Endothelial cell of umbilical vein (primary cell): Measurements from ENCODE around the gene NUP43. TPM values are rescaled to one million over a fixed set of nuclear protein-coding genes. Genes with fewer than 3 reads are reported as not detected.
"Not testable (repeated sequence)": the region's sequence is repeated elsewhere in the genome, so short reads cannot be mapped to it uniquely, and the experiment has no call there.

Experiments
- BruUV-seq: library from RNA; stranded (reverse); fragments of 400-500 nt; replicated peaks from 2 replicates; lab custom pipeline; 2021; lab: Mats Ljungman, UMichigan
- CTCF ChIA-PET: fragments of 300-600, 350-600 bp; sonication (Branson Sonifier 250); formaldehyde crosslinking; loops from one replicate; lab custom pipeline; 2021; ENCODE audit warnings: antibody characterized with exemption, inconsistent platforms; lab: Charles Lee
- POLR2A ChIA-PET: fragments of 300-600, 350-600 bp; sonication (Branson Sonifier 250); formaldehyde crosslinking; loops from one replicate; lab custom pipeline; 2021; ENCODE audit warnings: antibody characterized with exemption, inconsistent platforms; lab: Charles Lee
- DNase-seq: peaks from one replicate; pipeline ENCODE4 v3.0.0-alpha.2; 2011; ENCODE audit warnings: low read depth, low spot score
- FAIRE-seq: peaks from 2 replicates; lab custom pipeline; 2011; peaks lifted over from hg19 to GRCh38; lab: Jason Lieb, UNC
- H2AFZ ChIP-seq: 2 replicates; pipeline ENCODE4 v1.6.0; 2012; ENCODE audit warnings: low read depth, low read length, control low read depth, inconsistent platforms
- H3K27ac ChIP-seq: 2 replicates; pipeline ENCODE4 v1.5.1; 2011; ENCODE audit warnings: low read depth, mild to moderate bottlenecking, control low read depth, low read length, moderate library complexity; ENCODE audit not compliant: insufficient read depth
- H3K27me3 ChIP-seq, 2 experiments: 2 replicates each; pipeline versions ENCODE4 v1.6.0 to v1.6.1; 2011; ENCODE audit warnings: low read length in 2 of 2, mixed read lengths in 1 of 2; ENCODE audit not compliant: control insufficient read depth in 2 of 2, insufficient read depth in 2 of 2
- H3K36me3 ChIP-seq, 2 experiments: 2 replicates in 1 of 2; 3 replicates in 1 of 2; pipeline ENCODE4 v1.5.1; 2011; ENCODE audit warnings: low read length in 2 of 2, mild to moderate bottlenecking in 1 of 2, moderate library complexity in 1 of 2; ENCODE audit not compliant: control insufficient read depth in 2 of 2, insufficient read depth in 2 of 2; ENCODE audit errors: extremely low read depth in 1 of 2
- H3K4me1 ChIP-seq: 3 replicates; pipeline ENCODE4 v1.5.1; 2011; ENCODE audit warnings: mild to moderate bottlenecking, low read length; ENCODE audit not compliant: control insufficient read depth, insufficient read depth; ENCODE audit errors: extremely low read depth
- H3K4me2 ChIP-seq: 2 replicates; pipeline ENCODE4 v1.6.1; 2011; ENCODE audit warnings: low read length, control low read depth, mixed read lengths; ENCODE audit not compliant: insufficient read depth
- H3K4me3 ChIP-seq, 3 experiments: fragments of 200-600 bp in 1 of 3; sonication (generic), shearing (Covaris generic) in 1 of 3; replicated peaks in 1 of 3; 2 replicates each; pipeline ENCODE4 v1.5.1; 2011 to 2016; ENCODE audit warnings: control low read depth in 3 of 3, low read length in 3 of 3, mild to moderate bottlenecking in 2 of 3, inconsistent platforms in 1 of 3, low read depth in 1 of 3, moderate library complexity in 1 of 3; ENCODE audit not compliant: insufficient read depth in 1 of 3
- H3K79me2 ChIP-seq: 2 replicates; pipeline ENCODE4 v1.6.0; 2012; ENCODE audit warnings: low read length, inconsistent platforms; ENCODE audit not compliant: control insufficient read depth, insufficient read depth
- H3K9ac ChIP-seq: replicated peaks from 2 replicates; pipeline ENCODE3; 2011; ENCODE audit warnings: low read length, control low read depth; ENCODE audit not compliant: insufficient read depth; ENCODE audit errors: extremely low read depth
- H3K9me1 ChIP-seq: replicated peaks from 3 replicates; pipeline ENCODE4 v1.6.0; 2011; ENCODE audit warnings: mild to moderate bottlenecking, low read length; ENCODE audit not compliant: control insufficient read depth, insufficient read depth; ENCODE audit errors: extremely low read depth
- H3K9me3 ChIP-seq: replicated peaks from 2 replicates; pipeline ENCODE4 v1.5.1; 2012; ENCODE audit warnings: low read length, inconsistent platforms; ENCODE audit not compliant: control insufficient read depth, insufficient read depth
- H4K20me1 ChIP-seq: replicated peaks from 2 replicates; pipeline ENCODE3; 2011; ENCODE audit warnings: mild to moderate bottlenecking, low read length; ENCODE audit not compliant: control insufficient read depth, insufficient read depth; ENCODE audit errors: extremely low read depth
- EZH2 ChIP-seq: IDR thresholded peaks from 2 replicates; pipeline ENCODE4 v1.6.1; 2012; ENCODE audit warnings: borderline replicate concordance, low read depth, mild to moderate bottlenecking, moderate library complexity, low read length, inconsistent platforms; ENCODE audit not compliant: severe bottlenecking
- FOS ChIP-seq: IDR thresholded peaks from 2 replicates; pipeline ENCODE4 v1.6.1; 2011; ENCODE audit warnings: mild to moderate bottlenecking, low read length, moderate library complexity, borderline replicate concordance; ENCODE audit not compliant: insufficient read depth
- POLR2A ChIP-seq: IDR thresholded peaks from 2 replicates; pipeline ENCODE4 v1.6.1; 2012; ENCODE audit warnings: low read depth, mild to moderate bottlenecking, control low read depth, low read length
- POLR2AphosphoS5 ChIP-seq: IDR thresholded peaks from 2 replicates; pipeline ENCODE4 v1.6.1; 2012; ENCODE audit warnings: low read depth, mild to moderate bottlenecking, control low read depth, low read length, moderate library complexity; ENCODE audit not compliant: insufficient read depth
- dilution Hi-C: fragments of 300-500 bp; cut with MboI; formaldehyde crosslinking; loops from one replicate; pipeline ENCODE4 v1.15.0; 2019; ENCODE audit warnings: low sequenced_read_pairs; ENCODE audit not compliant: extremely low pct_ligation_motif_present
- intact Hi-C: fragments of 100-400 bp; cut with micrococcal nuclease; formaldehyde crosslinking; loops from one replicate; pipeline ENCODE4 v1.10.0; 2022
- polyA plus RNA-seq, 4 experiments: library from polyadenylated mRNA; depleted of rRNA in 3 of 4; stranded (reverse) in 3 of 4; unstranded in 1 of 4; fragments of >200 nt; gene quantifications; 2 replicates each; pipeline versions ENCODE4 v1.2.1 to v1.2.3, GENCODE V29; 2011 to 2012; ENCODE audit warnings: missing spikeins in 1 of 4
- total RNA-seq: library from RNA; stranded (reverse); gene quantifications from 2 replicates; pipeline ENCODE4 v1.2.3, GENCODE V29; 2021

Gene NUP43
- total and polyA plus RNA-seq, 2 donors (not counting 3 experiments of a cell fraction or from before 2014, with no cell fraction given), result 14.9 to 49.0 TPM

DNA sequence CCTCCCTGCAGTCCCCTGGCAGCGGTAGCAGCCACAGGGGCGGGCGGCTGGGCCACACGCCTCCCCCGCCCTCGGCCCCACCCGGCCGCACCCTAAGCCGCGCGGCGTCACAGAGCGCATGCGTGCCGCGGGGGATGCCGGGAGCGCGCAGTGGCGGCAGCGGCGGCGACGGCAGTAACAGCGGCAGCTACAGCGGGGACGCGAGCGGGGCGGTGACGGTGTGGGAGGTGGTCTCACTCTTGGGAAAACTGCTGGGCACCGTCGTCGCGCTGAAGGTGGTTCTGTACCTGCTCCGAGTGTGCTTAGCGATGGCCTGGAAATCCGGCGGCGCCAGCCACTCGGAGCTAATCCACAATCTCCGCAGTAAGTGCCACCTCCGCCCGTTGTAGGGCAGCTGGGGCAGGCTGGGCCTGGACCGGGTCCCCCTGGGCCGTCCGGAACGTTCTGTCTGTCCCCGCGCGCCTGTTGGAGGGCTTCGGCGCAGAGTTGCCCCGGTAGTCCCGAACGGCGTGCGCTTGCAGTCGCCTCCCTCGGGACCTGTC, 3.3 kb upstream of the NUP43 start, which contains the start of gene PCMT1:
Gene PCMT1 (plus strand): TSS at position 148 of the 542 bp plus-strand sequence. CDS start 161 bp downstream, at position 309.
- Histone ChIP-seq H3K9me1 (no peaks in the 10 kb centered on the region), H3K36me3 (no peaks in the 10 kb centered on the region), H3K9me3 (no peaks in the 10 kb centered on the region), H3K27me3 (no peaks in the 10 kb centered on the region), H3K4me2 (peak within 1 kb of the TSS; percentile 95), H4K20me1 (no peaks in the 10 kb centered on the region), H2AFZ (peak within 1 kb of the TSS; percentile 96), H3K79me2 (peaks cover 66% of the 10 kb centered on the region), H3K9ac (peak within 1 kb of the TSS; percentile 81), H3K27ac (peak within 1 kb of the TSS; percentile 49), H3K4me1 (peaks cover 12% of the 10 kb centered on the region), H3K4me3 (peak within 1 kb of the TSS; percentile 56 to 87 (median 86))
- ChIA-PET POLR2A (interaction anchor here (1.0 kb wide), 1 partner anchor 15 kb away, joined by 4 read pairs; no protein-coding TSS in a partner anchor), CTCF (interaction anchor here (1.0 kb wide), 1 partner anchor 14 kb away, joined by 3 read pairs; no protein-coding TSS in a partner anchor)
- dilution Hi-C loops, result no loop called here
- intact Hi-C loops, result loop anchor here (1.0 kb wide), 1 partner anchor 114 kb away; no protein-coding TSS in a partner anchor
- peak; percentile 90 for DNase-seq
- no peak for FAIRE-seq
- TF ChIP-seq POLR2AphosphoS5 (peak; percentile 55), EZH2 (no peak), POLR2A (peak; percentile 78)
- no TSS peak for BruUV-seq

DNA sequence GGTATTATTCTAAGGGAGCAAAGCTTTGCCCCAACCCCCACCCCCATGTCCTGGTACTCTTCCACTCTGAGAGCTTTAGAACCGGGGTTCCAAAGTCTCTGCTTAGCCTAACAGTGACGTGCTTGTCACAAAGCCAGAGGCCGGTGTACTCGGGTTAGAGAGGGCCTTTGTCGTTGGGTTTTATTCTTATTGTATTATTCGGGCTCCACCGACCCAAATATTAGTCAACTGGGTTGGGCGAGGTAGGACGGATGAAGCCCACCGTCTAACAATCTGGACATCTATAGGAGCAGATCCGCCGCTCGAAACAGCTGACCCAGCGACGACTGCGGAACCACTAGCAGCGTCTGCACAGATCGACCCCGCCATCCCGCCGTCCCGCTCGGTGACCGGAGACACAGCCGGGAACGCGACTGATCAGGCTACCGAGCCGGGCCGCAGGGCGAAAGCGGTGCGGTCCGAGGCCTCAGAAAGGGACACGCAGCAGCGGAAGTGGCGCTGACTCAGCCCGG, 2.8 kb upstream of the NUP43 start:
- Histone ChIP-seq H3K4me1 (peaks cover 12% of the 10 kb centered on the region), H3K4me3 (peak overlapping the region in 2 of 3 experiments; percentile 10 to 56), H3K79me2 (peaks cover 61% of the 10 kb centered on the region), H3K27ac (peak overlapping the region; percentile 49), H2AFZ (peak overlapping the region; percentile 55), H3K4me2 (peak overlapping the region; percentile 34), H3K9ac (peak overlapping the region; percentile 40)
- peak; percentile 76 for FAIRE-seq
- H3K36me3 ChIP-seq, intact Hi-C loops, H4K20me1 ChIP-seq, H3K9me3 ChIP-seq, dilution Hi-C loops, CTCF ChIA-PET, DNase-seq, H3K9me1 ChIP-seq, H3K27me3 ChIP-seq: not testable (repeated sequence)
- POLR2A ChIA-PET, result interaction anchor here (1.0 kb wide), 1 partner anchor 15 kb away, joined by 4 read pairs; no protein-coding TSS in a partner anchor
- TF ChIP-seq FOS, result peak; percentile 60
- TSS peak; percentile 25 for BruUV-seq

DNA sequence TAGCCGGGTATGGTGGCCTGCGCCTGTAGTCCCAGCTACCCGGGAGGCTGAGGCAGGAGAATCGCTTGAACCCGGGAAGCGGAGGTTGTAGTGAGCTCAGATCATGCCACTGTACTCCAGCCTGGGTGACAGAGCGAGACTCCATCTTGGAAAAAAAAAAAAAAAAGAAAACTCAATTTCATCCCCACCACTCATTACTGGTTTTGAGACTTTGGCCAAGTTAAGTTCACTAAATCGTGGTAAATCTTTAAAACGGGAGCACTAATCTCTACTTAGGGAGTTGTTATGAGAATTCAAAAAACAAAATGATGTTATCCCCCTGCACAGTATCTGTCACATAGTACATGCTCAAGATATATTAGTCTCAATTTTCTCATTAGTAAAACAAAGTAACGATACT, 1.1 kb downstream of the NUP43 start:
- dilution Hi-C loops, H3K36me3 ChIP-seq, H3K27me3 ChIP-seq, H4K20me1 ChIP-seq, BruUV-seq, H3K9me3 ChIP-seq, CTCF ChIA-PET, intact Hi-C loops, H3K9me1 ChIP-seq, FAIRE-seq, H2AFZ ChIP-seq, DNase-seq, H3K4me1 ChIP-seq: not testable (repeated sequence)
- POLR2A ChIA-PET, result interaction anchor here (0.5 kb wide), 1 partner anchor 8 kb away, joined by 3 read pairs; no protein-coding TSS in a partner anchor
- H3K27ac ChIP-seq, result peak overlapping the region; percentile 47
- H3K9ac ChIP-seq, result peak overlapping the region; percentile 89
- peak overlapping the region; percentile 90 for H3K4me2 ChIP-seq
- H3K79me2 ChIP-seq, result peaks cover 22% of the 10 kb centered on the region
- H3K4me3 ChIP-seq, result peak overlapping the region in 2 of 3 experiments; percentile 83 to 96
